ENCODE data around the gene HS2ST1. TPM values are rescaled to one million over a fixed set of nuclear protein-coding genes. Genes with fewer than 3 reads are reported as not detected.
"Not testable (repeated sequence)": the region's sequence is repeated elsewhere in the genome, so short reads cannot be mapped to it uniquely, and the experiment has no call there.

The HS2ST1 gene
- total RNA-seq, 1 donor from 2014 or later: 13.4 TPM

- TF ChIP-seq CTCF (IDR thresholded peaks at IDR 0.05; ENCODE audit: insufficient read depth, low read length, poor library complexity, severe bottlenecking): no peak
- no peaks in the 10 kb centered on the region for H3K27me3 ChIP-seq (ENCODE audit: control insufficient read depth, insufficient read depth, low read length)
- H3K4me3 ChIP-seq (ENCODE audit: low read depth, low read length): no peak overlapping the region
- H3K36me3 ChIP-seq (ENCODE audit: control insufficient read depth, insufficient read depth, low read length): no peaks in the 10 kb centered on the region
- DNase-seq (ENCODE audit: low read depth): no peak
Observed at GRCh38 chr1:86953167-86953566, 38.7 kb downstream of the HS2ST1 start.

GRCh38 chr1:86955678-86956077 is 41.2 kb downstream of the HS2ST1 start:
- no peak for DNase-seq (ENCODE audit: low read depth)
- H3K36me3 ChIP-seq (ENCODE audit: control insufficient read depth, insufficient read depth, low read length): no peaks in the 10 kb centered on the region
- H3K27me3 ChIP-seq (ENCODE audit: control insufficient read depth, insufficient read depth, low read length): no peaks in the 10 kb centered on the region
- H3K4me3 ChIP-seq (ENCODE audit: low read depth, low read length): no peak overlapping the region
- TF ChIP-seq CTCF (IDR thresholded peaks at IDR 0.05; ENCODE audit: insufficient read depth, low read length, poor library complexity, severe bottlenecking): no peak

GRCh38 chr1:86956221-86956620 is 41.8 kb downstream of the HS2ST1 start:
- no peak for DNase-seq (ENCODE audit: low read depth)
- no peaks in the 10 kb centered on the region for H3K36me3 ChIP-seq (ENCODE audit: control insufficient read depth, insufficient read depth, low read length)
- TF ChIP-seq CTCF (IDR thresholded peaks at IDR 0.05; ENCODE audit: insufficient read depth, low read length, poor library complexity, severe bottlenecking): no peak
- H3K27me3 ChIP-seq (ENCODE audit: control insufficient read depth, insufficient read depth, low read length): no peaks in the 10 kb centered on the region
- H3K4me3 ChIP-seq (ENCODE audit: low read depth, low read length): no peak overlapping the region

DNA sequence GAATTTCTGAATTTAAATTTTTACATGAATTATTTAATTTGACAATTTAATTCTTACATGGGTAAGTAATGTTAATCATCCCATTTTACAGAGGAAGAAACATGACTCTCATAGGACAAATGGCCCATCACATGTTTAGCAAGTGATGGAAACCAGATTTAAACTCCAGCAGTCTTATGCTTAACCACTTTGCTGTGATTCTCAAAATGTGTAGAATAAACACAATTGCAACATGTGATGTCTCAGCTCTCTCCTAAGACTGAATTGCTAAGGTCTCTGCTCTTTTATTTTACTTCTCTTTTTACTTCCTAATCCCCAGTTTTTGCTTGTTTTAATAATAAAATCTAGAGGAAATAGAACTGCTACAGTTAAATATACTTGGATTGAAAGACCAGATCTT is 42.8 kb downstream of the HS2ST1 start:
- no peaks in the 10 kb centered on the region for H3K36me3 ChIP-seq (ENCODE audit: control insufficient read depth, insufficient read depth, low read length)
- no peak overlapping the region for H3K4me3 ChIP-seq (ENCODE audit: low read depth, low read length)
- DNase-seq (ENCODE audit: low read depth): no peak
- H3K27me3 ChIP-seq (ENCODE audit: control insufficient read depth, insufficient read depth, low read length): no peaks in the 10 kb centered on the region
- no peak for TF ChIP-seq CTCF (IDR thresholded peaks at IDR 0.05; ENCODE audit: insufficient read depth, low read length, poor library complexity, severe bottlenecking)

DNA sequence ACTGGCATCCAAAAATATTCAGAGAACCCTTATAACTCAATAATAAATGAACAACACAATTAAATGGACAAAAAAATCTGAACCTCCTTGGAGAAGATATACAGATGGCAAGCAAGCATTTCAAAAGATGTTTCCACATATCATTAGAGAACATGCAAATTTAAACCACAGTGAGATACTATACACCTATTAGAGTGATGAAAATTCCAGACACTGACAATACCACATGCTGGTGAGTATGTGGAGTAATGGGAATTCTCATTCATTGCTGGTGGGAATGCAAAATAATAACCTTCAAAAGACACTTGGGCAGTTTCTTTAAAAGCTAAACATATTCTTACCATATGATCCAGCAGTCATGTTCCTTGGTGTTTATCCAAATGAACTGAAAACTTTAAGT is 46.1 kb downstream of the HS2ST1 start:
- DNase-seq (ENCODE audit: low read depth): no peak
- TF ChIP-seq CTCF (IDR thresholded peaks at IDR 0.05; ENCODE audit: insufficient read depth, low read length, poor library complexity, severe bottlenecking): no peak
- Histone ChIP-seq H3K36me3 (ENCODE audit: control insufficient read depth, insufficient read depth, low read length) (no peaks in the 10 kb centered on the region), H3K27me3 (ENCODE audit: control insufficient read depth, insufficient read depth, low read length) (no peaks in the 10 kb centered on the region), H3K4me3 (ENCODE audit: low read depth, low read length) (no peak overlapping the region)

- DNase-seq (ENCODE audit: low read depth): not testable (repeated sequence)
Observed at GRCh38 chr1:86963841-86964240, 49.4 kb downstream of the HS2ST1 start.

More at GRCh38 chr1:86963841-86964240, 49.4 kb downstream of the HS2ST1 start:
- not testable (repeated sequence) for H3K4me3 ChIP-seq (ENCODE audit: low read depth, low read length); H3K27me3 ChIP-seq (ENCODE audit: control insufficient read depth, insufficient read depth, low read length); H3K36me3 ChIP-seq (ENCODE audit: control insufficient read depth, insufficient read depth, low read length)
